Endothelial cell of umbilical vein (primary cell): ENCODE results near the gene VPS37C.

Experiments used
- CTCF ChIP-seq, 2 donors: IDR thresholded peaks; 1 replicate in 1 of 2; 2 replicates in 1 of 2; pipeline ENCODE4 v1.5.1; 2011; ENCODE audit warnings: low read length in 2 of 2, mild to moderate bottlenecking in 2 of 2, moderate library complexity in 2 of 2, control low read depth in 1 of 2, inconsistent platforms in 1 of 2, low read depth in 1 of 2; ENCODE audit not compliant: insufficient read depth in 1 of 2; ENCODE audit errors: extremely low read depth in 1 of 2
- EZH2 ChIP-seq: IDR thresholded peaks from 2 replicates; pipeline ENCODE4 v1.6.1; 2012; ENCODE audit warnings: borderline replicate concordance, low read depth, mild to moderate bottlenecking, moderate library complexity, low read length, inconsistent platforms; ENCODE audit not compliant: severe bottlenecking
- FOS ChIP-seq: IDR thresholded peaks from 2 replicates; pipeline ENCODE4 v1.6.1; 2011; ENCODE audit warnings: mild to moderate bottlenecking, low read length, moderate library complexity, borderline replicate concordance; ENCODE audit not compliant: insufficient read depth
- GATA2 ChIP-seq: IDR thresholded peaks from 2 replicates; pipeline ENCODE4 v1.7.0; 2011; ENCODE audit warnings: low read depth, mild to moderate bottlenecking, moderate library complexity, mixed read lengths, low read length; ENCODE audit not compliant: insufficient read length, insufficient read depth
- JUN ChIP-seq: IDR thresholded peaks from 2 replicates; pipeline ENCODE4 v1.6.1; 2011; ENCODE audit warnings: borderline replicate concordance, low read depth; ENCODE audit not compliant: insufficient read length, insufficient read depth
- MAX ChIP-seq: IDR thresholded peaks from 2 replicates; pipeline ENCODE4 v1.6.1; 2011; ENCODE audit not compliant: insufficient read depth, insufficient read length
- MYC ChIP-seq: IDR thresholded peaks from one replicate; pipeline ENCODE4 v1.6.1; 2011; ENCODE audit warnings: mild to moderate bottlenecking, low read depth, low read length
- POLR2A ChIP-seq: IDR thresholded peaks from 2 replicates; pipeline ENCODE4 v1.6.1; 2012; ENCODE audit warnings: low read depth, mild to moderate bottlenecking, control low read depth, low read length
- POLR2AphosphoS5 ChIP-seq: IDR thresholded peaks from 2 replicates; pipeline ENCODE4 v1.6.1; 2012; ENCODE audit warnings: low read depth, mild to moderate bottlenecking, control low read depth, low read length, moderate library complexity; ENCODE audit not compliant: insufficient read depth

GRCh38 chr11:61163714-61164605 is 2.7 kb upstream of the VPS37C start:
- TF ChIP-seq POLR2A (no peak), CTCF (IDR thresholded peaks at IDR 0.05; ENCODE audit: extremely low read depth in 1 of 2, insufficient read depth in 1 of 2, low read depth in 1 of 2, low read length in 2 of 2) (no peak), EZH2 (no peak), MAX (no peak), POLR2AphosphoS5 (no peak), JUN (no peak), FOS (no peak), MYC (no peak), GATA2 (no peak)
